Fibroblast of lung (primary cell): Measurements from ENCODE around the gene DNAJC8.

ENCODE experiments used
- EZH2 ChIP-seq: IDR thresholded peaks from 2 replicates; pipeline ENCODE4 v1.5.1; 2012; ENCODE audit warnings: low read length, control low read depth, mild to moderate bottlenecking; ENCODE audit errors: missing control alignments
- TF ChIP-seq, protein P1 (sequence below), 2 donors: IDR thresholded peaks in 1 of 2; conservative IDR thresholded peaks in 1 of 2; 1 replicate in 1 of 2; 2 replicates in 1 of 2; pipeline ENCODE4 v1.5.1; 2011 to 2012; ENCODE audit warnings: low read length in 2 of 2, control low read depth in 1 of 2, inconsistent platforms in 1 of 2, low read depth in 1 of 2, mild to moderate bottlenecking in 1 of 2

DNA sequence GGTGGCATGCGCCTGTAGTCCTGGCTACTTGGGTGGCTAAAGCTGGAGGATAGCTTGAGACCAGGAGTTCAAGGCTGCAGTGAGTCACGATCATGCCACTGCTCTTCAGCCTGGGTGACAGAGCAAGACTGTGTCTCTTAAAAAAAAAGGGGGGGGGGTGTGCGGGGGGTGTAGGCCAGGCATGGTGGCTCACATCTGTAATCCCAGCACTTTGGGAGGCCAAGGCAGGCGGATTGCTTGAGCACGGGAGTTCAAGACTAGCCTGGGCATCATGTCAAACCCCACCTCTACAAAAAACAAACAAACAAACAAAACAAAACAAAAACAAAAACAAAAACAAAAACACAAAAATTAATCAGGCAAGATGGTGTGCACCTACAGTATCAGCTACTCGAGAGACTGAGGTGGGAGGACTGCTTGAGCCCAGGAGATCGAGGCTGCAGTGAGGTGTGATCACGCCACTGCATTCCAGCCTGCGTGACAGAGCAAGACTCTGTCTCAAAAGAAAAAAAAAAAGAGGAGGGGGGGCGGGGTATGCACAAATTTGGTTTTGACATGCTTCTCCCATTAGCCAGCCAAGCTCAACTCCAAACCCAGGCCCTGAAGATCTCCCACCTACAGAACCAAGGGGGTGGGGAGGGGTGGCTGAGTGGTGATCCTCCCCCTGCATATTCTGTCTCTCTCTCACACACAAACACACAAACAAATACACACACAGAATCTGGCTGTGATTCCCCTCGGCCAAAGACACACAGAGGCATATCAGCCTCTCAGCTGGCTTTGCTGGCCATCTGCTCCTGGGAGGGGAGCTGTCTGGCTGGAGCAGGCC is 59.5 kb downstream of the DNAJC8 start:
- TF ChIP-seq, protein P1, sequence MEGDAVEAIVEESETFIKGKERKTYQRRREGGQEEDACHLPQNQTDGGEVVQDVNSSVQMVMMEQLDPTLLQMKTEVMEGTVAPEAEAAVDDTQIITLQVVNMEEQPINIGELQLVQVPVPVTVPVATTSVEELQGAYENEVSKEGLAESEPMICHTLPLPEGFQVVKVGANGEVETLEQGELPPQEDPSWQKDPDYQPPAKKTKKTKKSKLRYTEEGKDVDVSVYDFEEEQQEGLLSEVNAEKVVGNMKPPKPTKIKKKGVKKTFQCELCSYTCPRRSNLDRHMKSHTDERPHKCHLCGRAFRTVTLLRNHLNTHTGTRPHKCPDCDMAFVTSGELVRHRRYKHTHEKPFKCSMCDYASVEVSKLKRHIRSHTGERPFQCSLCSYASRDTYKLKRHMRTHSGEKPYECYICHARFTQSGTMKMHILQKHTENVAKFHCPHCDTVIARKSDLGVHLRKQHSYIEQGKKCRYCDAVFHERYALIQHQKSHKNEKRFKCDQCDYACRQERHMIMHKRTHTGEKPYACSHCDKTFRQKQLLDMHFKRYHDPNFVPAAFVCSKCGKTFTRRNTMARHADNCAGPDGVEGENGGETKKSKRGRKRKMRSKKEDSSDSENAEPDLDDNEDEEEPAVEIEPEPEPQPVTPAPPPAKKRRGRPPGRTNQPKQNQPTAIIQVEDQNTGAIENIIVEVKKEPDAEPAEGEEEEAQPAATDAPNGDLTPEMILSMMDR (conservative IDR thresholded peaks at IDR 0.05 in 1 of 2, IDR thresholded peaks at IDR 0.05 in 1 of 2; ENCODE audit: low read depth in 1 of 2, low read length in 2 of 2), result no peak
- TF ChIP-seq EZH2, result no peak
